Activated CD8-positive, alpha-beta memory T cell treated with anti-CD3 and anti-CD28 coated beads for 4 hours (primary cell): ENCODE results near the gene GARNL3.

Experiments used
- DNase-seq, 2 donors: peaks; one replicate each; pipeline ENCODE4 v3.0.0-alpha.2; 2020; ENCODE audit warnings: low read depth in 2 of 2

GARNL3 gene

GRCh38 chr9:127277099-127277498 lies 12.5 kb downstream of the GARNL3 start:
- no peak for DNase-seq

- DNase-seq, result no peak
These were observed 13.2 kb downstream of the GARNL3 start for GRCh38 chr9:127277770-127278169.

GRCh38 chr9:127278372-127278771 lies 13.8 kb downstream of the GARNL3 start:
- DNase-seq, result no peak

- DNase-seq, result no peak
These were observed 15.2 kb downstream of the GARNL3 start for GRCh38 chr9:127279717-127280285.

- no peak for DNase-seq
These were observed 16.5 kb downstream of the GARNL3 start for GRCh38 chr9:127280880-127281660.

- DNase-seq, result no peak
These were observed 17.3 kb downstream of the GARNL3 start for GRCh38 chr9:127281891-127282290.

- DNase-seq, result no peak
These were observed 18.0 kb downstream of the GARNL3 start for GRCh38 chr9:127282611-127283010.

- DNase-seq, result no peak
These were observed 18.6 kb downstream of the GARNL3 start for GRCh38 chr9:127283135-127283534.

GRCh38 chr9:127283917-127284497 lies 19.4 kb downstream of the GARNL3 start:
- DNase-seq, result no peak

- no peak for DNase-seq
These were observed 21.4 kb downstream of the GARNL3 start for GRCh38 chr9:127285965-127286364.

GRCh38 chr9:127290561-127291065 lies 26.0 kb downstream of the GARNL3 start:
- DNase-seq, result no peak

GRCh38 chr9:127291246-127291778 lies 26.7 kb downstream of the GARNL3 start:
- DNase-seq, result no peak

- DNase-seq, result no peak
These were observed 27.8 kb downstream of the GARNL3 start for GRCh38 chr9:127292415-127292814.

- DNase-seq, result no peak
These were observed 28.8 kb downstream of the GARNL3 start for GRCh38 chr9:127293328-127293727.

GRCh38 chr9:127293767-127294166 lies 29.2 kb downstream of the GARNL3 start:
- DNase-seq, result no peak

- no peak for DNase-seq
These were observed 30.4 kb downstream of the GARNL3 start for GRCh38 chr9:127295005-127295404.

- DNase-seq, result no peak
These were observed 36.4 kb downstream of the GARNL3 start for GRCh38 chr9:127300886-127301447.

GRCh38 chr9:127303830-127304229 lies 39.3 kb downstream of the GARNL3 start:
- DNase-seq, result no peak

- no peak for DNase-seq
These were observed 40.7 kb downstream of the GARNL3 start for GRCh38 chr9:127305206-127305837.

- DNase-seq, result no peak
These were observed 41.3 kb downstream of the GARNL3 start for GRCh38 chr9:127305838-127306226.

- DNase-seq, result no peak
These were observed 43.2 kb downstream of the GARNL3 start for GRCh38 chr9:127307802-127308201.
